HepG2 (cell line): Measurements from ENCODE around the gene CNTNAP1. TPM values are rescaled to one million over a fixed set of nuclear protein-coding genes. Genes with fewer than 3 reads are reported as not detected.

Source experiments
- ATAC-seq: fragments of 200-7000 bp; cut with Tn5 transposase; 3 replicates; pipeline ENCODE4 v1.9.1; 2020; ENCODE audit warnings: mild to moderate bottlenecking, moderate library complexity
- BruUV-seq: library from RNA; stranded (reverse); fragments of 400-500 nt; replicated peaks from 2 replicates; lab custom pipeline; 2021; lab: Mats Ljungman, UMichigan
- CTCF ChIA-PET: fragments of 300-600 bp; formaldehyde crosslinking; extraction: SDS; loops from one replicate; lab custom pipeline; 2021; ENCODE audit warnings: low total read pairs, inconsistent platforms, low intra/inter-chr PET ratio; lab: Yijun Ruan, JAX
- POLR2A ChIA-PET: fragments of 350-600 bp; sonication (Branson Sonifier 250); formaldehyde crosslinking; loops from one replicate; lab custom pipeline; 2020; ENCODE audit warnings: antibody characterized with exemption, inconsistent platforms; lab: Yijun Ruan, JAX
- DNase-seq: peaks from one replicate; pipeline ENCODE4 v3.0.0-alpha.2; 2015; ENCODE audit warnings: low spot score
- FAIRE-seq: peaks from 3 replicates; lab custom pipeline; 2011; peaks lifted over from hg19 to GRCh38; lab: Jason Lieb, UNC
- H2AFZ ChIP-seq: one replicate; pipeline ENCODE4 v1.6.1; 2011; ENCODE audit warnings: low read length, inconsistent platforms
- H3K27ac ChIP-seq: fragments of 300-600 bp; 3 replicates; pipeline ENCODE4 v1.8.0; 2011; ENCODE audit warnings: mixed run types, mild to moderate bottlenecking, mixed read lengths, low read length, inconsistent platforms; ENCODE audit not compliant: insufficient read depth; ENCODE audit errors: extremely low read length
- H3K27me3 ChIP-seq, 2 experiments: fragments of 200-600 bp in 1 of 2; 2 replicates in 1 of 2; 3 replicates in 1 of 2; pipeline versions ENCODE4 v1.6.0 to v1.8.0; 2011; ENCODE audit warnings: low read length in 2 of 2, mild to moderate bottlenecking in 2 of 2, moderate library complexity in 2 of 2, inconsistent platforms in 1 of 2; ENCODE audit not compliant: insufficient read depth in 2 of 2, control insufficient read depth in 1 of 2
- H3K36me3 ChIP-seq, 2 experiments: fragments of 200-600 bp in 1 of 2; replicated peaks in 1 of 2; 2 replicates in 1 of 2; 3 replicates in 1 of 2; pipeline versions ENCODE4 v1.5.1 to v1.8.0; 2011; ENCODE audit warnings: low read length in 2 of 2, inconsistent platforms in 1 of 2; ENCODE audit not compliant: insufficient read depth in 2 of 2, control insufficient read depth in 1 of 2
- H3K4me1 ChIP-seq: 2 replicates; pipeline ENCODE4 v1.5.1; 2012; ENCODE audit warnings: low read length, inconsistent platforms; ENCODE audit not compliant: insufficient read depth
- H3K4me2 ChIP-seq: 2 replicates; pipeline ENCODE4 v1.6.0; 2011; ENCODE audit warnings: low read depth, low read length, inconsistent platforms
- H3K4me3 ChIP-seq, 3 experiments: fragments of 200-600 bp in 1 of 3; sonication (generic), shearing (Covaris generic) in 1 of 3; replicated peaks in 1 of 3; 2 replicates each; pipeline ENCODE4 v1.5.1; 2011 to 2016; ENCODE audit warnings: low read length in 3 of 3, inconsistent platforms in 2 of 3, low read depth in 2 of 3, mild to moderate bottlenecking in 2 of 3, control low read depth in 1 of 3, mixed read lengths in 1 of 3; ENCODE audit not compliant: insufficient read depth in 1 of 3
- H3K79me2 ChIP-seq: one replicate; pipeline ENCODE4 v1.6.1; 2011; ENCODE audit warnings: low read length, inconsistent platforms; ENCODE audit not compliant: insufficient read depth
- H3K9ac ChIP-seq: 2 replicates; pipeline ENCODE4 v1.6.0; 2011; ENCODE audit warnings: mild to moderate bottlenecking, low read depth, low read length, inconsistent platforms; ENCODE audit not compliant: insufficient read depth
- H3K9me3 ChIP-seq: 2 replicates; pipeline ENCODE4 v1.5.1; 2012; ENCODE audit warnings: mild to moderate bottlenecking, low read length
- H4K20me1 ChIP-seq: 2 replicates; pipeline ENCODE4 v1.6.0; 2011; ENCODE audit warnings: inconsistent platforms, mild to moderate bottlenecking, low read length, moderate library complexity; ENCODE audit not compliant: insufficient read depth
- CEBPG ChIP-seq: IDR thresholded peaks from 2 replicates; pipeline ENCODE4 v1.6.1; 2016
- CSRNP2 ChIP-seq: sonication (generic); formaldehyde crosslinking; conservative IDR thresholded peaks from 2 replicates; pipeline ENCODE4 v1.8.0; 2022; ENCODE audit warnings: low read depth, missing genetic modification reagents
- FOXA3 ChIP-seq: IDR thresholded peaks from 2 replicates; pipeline ENCODE4 v1.6.1; 2016; ENCODE audit warnings: missing genetic modification reagents, missing compliant biosample characterization
- KDM4B ChIP-seq: sonication (generic); formaldehyde crosslinking; IDR thresholded peaks from 2 replicates; pipeline ENCODE4 v1.4.0; 2020; ENCODE audit warnings: missing genetic modification reagents
- KLF12 ChIP-seq: sonication (generic); formaldehyde crosslinking; IDR thresholded peaks from 2 replicates; pipeline ENCODE4 v1.4.0; 2020; ENCODE audit warnings: missing genetic modification reagents, borderline replicate concordance
- MEIS1 ChIP-seq: sonication (generic); formaldehyde crosslinking; IDR thresholded peaks from 2 replicates; pipeline ENCODE4 v1.9.0; 2021; ENCODE audit warnings: mild to moderate bottlenecking, missing genetic modification reagents, moderate library complexity, borderline replicate concordance
- NFYC ChIP-seq: IDR thresholded peaks from 2 replicates; pipeline ENCODE4 v1.6.1; 2016; ENCODE audit warnings: missing genetic modification reagents, missing compliant biosample characterization
- SAP130 ChIP-seq: IDR thresholded peaks from 2 replicates; pipeline ENCODE4 v1.6.1; 2016; ENCODE audit warnings: low read depth
- TMF1 ChIP-seq: sonication (generic); formaldehyde crosslinking; IDR thresholded peaks from 2 replicates; pipeline ENCODE4 v1.8.1; 2022; ENCODE audit warnings: low read depth, missing genetic modification reagents
- ZFX ChIP-seq: sonication (generic); formaldehyde crosslinking; IDR thresholded peaks from 2 replicates; pipeline ENCODE4 v1.4.0; 2020; ENCODE audit warnings: mild to moderate bottlenecking, low read depth, missing genetic modification reagents, moderate library complexity
- ZNF546 ChIP-seq: sonication (generic); formaldehyde crosslinking; conservative IDR thresholded peaks from 2 replicates; pipeline ENCODE4 v1.8.1; 2023; ENCODE audit warnings: mild to moderate bottlenecking, missing genetic modification reagents
- WGBS: methylation state at CpG from one replicate; pipeline ENCODE4 v1.1.6; 2017; ENCODE audit warnings: low lambda C conversion rate; 5-methylcytosine and 5-hydroxymethylcytosine counted together
- in situ Hi-C: cut with HindIII; loops from 2 replicates; pipeline ENCODE4 v1.10.0; 2017; ENCODE audit warnings: low pct_unique_long_range_greater_than_20kb; ENCODE audit not compliant: extremely low pct_ligation_motif_present
- intact Hi-C: fragments of 100-400 bp; cut with micrococcal nuclease; formaldehyde crosslinking; loops from one replicate; pipeline ENCODE4 v1.10.0; 2022; ENCODE audit not compliant: unreplicated experiment
- polyA plus RNA-seq, 8 experiments: library from polyadenylated mRNA; depleted of rRNA in 3 of 8; stranded (reverse) in 7 of 8; unstranded in 1 of 8; fragments of >200 nt; fragmentation: Illumina TruSeq in 4 of 8; extraction: Trizol in 4 of 8; gene quantifications; 2 replicates each; pipeline versions ENCODE4 v1.2.1 to v1.2.3, GENCODE V29; 2011 to 2016; ENCODE audit warnings: low read depth in 4 of 8, missing spikeins in 1 of 8, mixed read lengths in 1 of 8; ENCODE audit not compliant: insufficient read depth in 1 of 8
- total RNA-seq, 5 experiments: library from RNA; depleted of rRNA; stranded (reverse); fragments of >200 nt; fragmentation: Illumina TruSeq; extraction: Trizol; gene quantifications; 2 replicates each; pipeline ENCODE4 v1.2.3, GENCODE V29; 2016; ENCODE audit warnings: low read depth in 1 of 5
- TF ChIP-seq, protein P1 (sequence below): sonication (generic); formaldehyde crosslinking; IDR thresholded peaks from 2 replicates; pipeline ENCODE4 v1.5.0; 2020; ENCODE audit warnings: mild to moderate bottlenecking, missing genetic modification reagents
- TF ChIP-seq, protein P2 (sequence below): sonication (generic); formaldehyde crosslinking; IDR thresholded peaks from 2 replicates; pipeline ENCODE4 v1.4.0; 2020; ENCODE audit warnings: missing genetic modification reagents
- TF ChIP-seq, protein P3 (sequence below): sonication (generic); formaldehyde crosslinking; IDR thresholded peaks from 2 replicates; pipeline ENCODE4 v1.4.0; 2020; ENCODE audit warnings: mild to moderate bottlenecking, missing genetic modification reagents

The CNTNAP1 gene
- total and polyA plus RNA-seq, 2 of the 13 experiments (the other 11 are each of a cell fraction or from before 2014, with no cell fraction given) = 4.5 to 7.7 TPM

DNA sequence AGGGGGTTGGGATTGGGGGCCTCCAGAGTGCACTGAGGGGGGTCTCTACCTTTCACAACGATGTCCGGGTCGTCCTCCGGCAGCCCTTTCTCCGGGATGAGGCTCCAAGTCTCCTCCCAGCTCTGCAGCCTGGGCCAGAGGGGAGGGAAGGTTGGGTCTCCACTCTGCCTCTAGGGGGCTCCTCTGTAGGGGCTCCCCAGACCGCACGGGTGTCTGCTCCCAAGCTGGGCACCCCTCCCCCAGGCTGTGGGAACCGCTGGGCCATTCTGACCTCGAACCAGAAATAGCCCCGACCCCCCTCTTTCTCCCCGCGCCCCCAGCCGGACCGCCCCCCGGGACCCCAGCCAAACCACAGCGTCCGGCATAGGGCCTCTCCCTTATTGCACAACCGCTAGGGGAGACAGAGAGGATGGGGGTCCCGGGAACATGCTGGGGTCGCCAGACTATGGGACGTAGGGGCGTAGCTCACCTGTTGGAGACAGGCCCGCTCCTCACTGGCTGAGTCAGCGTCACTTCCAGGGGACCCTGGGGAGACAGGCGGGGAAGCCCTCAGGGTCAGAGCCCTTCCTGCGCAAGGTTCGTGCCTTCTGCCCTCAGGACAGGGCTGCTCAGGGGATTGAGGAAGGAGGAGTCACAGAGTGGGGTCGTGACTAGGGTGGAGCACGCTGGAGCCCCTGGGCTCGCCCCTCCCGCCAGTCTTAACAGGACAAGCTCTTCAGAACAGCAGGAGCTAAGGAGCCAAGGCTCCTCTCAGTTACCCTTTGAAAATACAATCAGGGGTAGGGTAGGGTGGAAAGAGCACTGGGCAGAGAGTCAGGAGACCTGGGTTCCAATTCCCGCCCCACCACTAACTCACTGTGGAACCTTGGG, 8.2 kb upstream of the CNTNAP1 start:
- WGBS = 70% methylated on average over 17 of the region's 32 CpGs
- CTCF ChIA-PET = no interaction called here
- POLR2A ChIA-PET = interaction anchor here (0.7 to 6.3 kb wide), 4 partner anchors 9 to 138 kb away, joined by 3 to 65 read pairs (median 3); partner anchors contain the start of genes NAGLU, RETREG3, TUBG1 and TUBG2
- BruUV-seq = no TSS peak
- in situ Hi-C loops (no loop called here), intact Hi-C loops (no loop called here)
- Histone ChIP-seq H4K20me1 (no peaks in the 10 kb centered on the region; the same call in 1 of the 2 replicates), H3K4me3 (peak overlapping the region in 1 of 3 experiments; percentile 99; a peak in 2 of 6 replicates), H2AFZ (no peak overlapping the region), H3K27ac (peak overlapping the region; percentile 16), H3K9ac (peak overlapping the region; percentile 36; the same call in 1 of the 2 replicates), H3K79me2 (peaks cover 22% of the 10 kb centered on the region), H3K4me1 (peaks cover 20% of the 10 kb centered on the region), H3K36me3 (peaks cover 11 to 43% of the 10 kb centered on the region in 2 experiments), H3K27me3 (no peaks in the 10 kb centered on the region), H3K4me2 (peak overlapping the region; percentile 99), H3K9me3 (no peaks in the 10 kb centered on the region)
- FAIRE-seq = no peak
- DNase-seq = peak; percentile 48
- peak; percentile 23 for ATAC-seq
- TF ChIP-seq, protein P1, sequence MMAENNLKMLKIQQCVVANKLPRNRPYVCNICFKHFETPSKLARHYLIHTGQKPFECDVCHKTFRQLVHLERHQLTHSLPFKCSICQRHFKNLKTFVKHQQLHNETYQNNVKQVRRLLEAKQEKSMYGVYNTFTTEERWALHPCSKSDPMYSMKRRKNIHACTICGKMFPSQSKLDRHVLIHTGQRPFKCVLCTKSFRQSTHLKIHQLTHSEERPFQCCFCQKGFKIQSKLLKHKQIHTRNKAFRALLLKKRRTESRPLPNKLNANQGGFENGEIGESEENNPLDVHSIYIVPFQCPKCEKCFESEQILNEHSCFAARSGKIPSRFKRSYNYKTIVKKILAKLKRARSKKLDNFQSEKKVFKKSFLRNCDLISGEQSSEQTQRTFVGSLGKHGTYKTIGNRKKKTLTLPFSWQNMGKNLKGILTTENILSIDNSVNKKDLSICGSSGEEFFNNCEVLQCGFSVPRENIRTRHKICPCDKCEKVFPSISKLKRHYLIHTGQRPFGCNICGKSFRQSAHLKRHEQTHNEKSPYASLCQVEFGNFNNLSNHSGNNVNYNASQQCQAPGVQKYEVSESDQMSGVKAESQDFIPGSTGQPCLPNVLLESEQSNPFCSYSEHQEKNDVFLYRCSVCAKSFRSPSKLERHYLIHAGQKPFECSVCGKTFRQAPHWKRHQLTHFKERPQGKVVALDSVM (CRISPR knock-in tag) = no peak
- TF ChIP-seq SAP130 (peak; percentile 37; the same call in 1 of the 2 replicates), CSRNP2 (CRISPR knock-in tag) (no peak), KDM4B (CRISPR knock-in tag) (no peak), NFYC (no peak), KLF12 (no peak), CEBPG (peak; percentile 42; the same call in 1 of the 2 replicates), ZFX (CRISPR knock-in tag) (no peak), TMF1 (CRISPR knock-in tag) (no peak), ZNF546 (CRISPR knock-in tag) (no peak), FOXA3 (CRISPR knock-in tag) (no peak), MEIS1 (CRISPR knock-in tag) (no peak)
- TF ChIP-seq, protein P2, sequence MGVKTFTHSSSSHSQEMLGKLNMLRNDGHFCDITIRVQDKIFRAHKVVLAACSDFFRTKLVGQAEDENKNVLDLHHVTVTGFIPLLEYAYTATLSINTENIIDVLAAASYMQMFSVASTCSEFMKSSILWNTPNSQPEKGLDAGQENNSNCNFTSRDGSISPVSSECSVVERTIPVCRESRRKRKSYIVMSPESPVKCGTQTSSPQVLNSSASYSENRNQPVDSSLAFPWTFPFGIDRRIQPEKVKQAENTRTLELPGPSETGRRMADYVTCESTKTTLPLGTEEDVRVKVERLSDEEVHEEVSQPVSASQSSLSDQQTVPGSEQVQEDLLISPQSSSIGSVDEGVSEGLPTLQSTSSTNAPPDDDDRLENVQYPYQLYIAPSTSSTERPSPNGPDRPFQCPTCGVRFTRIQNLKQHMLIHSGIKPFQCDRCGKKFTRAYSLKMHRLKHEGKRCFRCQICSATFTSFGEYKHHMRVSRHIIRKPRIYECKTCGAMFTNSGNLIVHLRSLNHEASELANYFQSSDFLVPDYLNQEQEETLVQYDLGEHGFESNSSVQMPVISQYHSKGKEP (CRISPR knock-in tag) = no peak
- TF ChIP-seq, protein P3, sequence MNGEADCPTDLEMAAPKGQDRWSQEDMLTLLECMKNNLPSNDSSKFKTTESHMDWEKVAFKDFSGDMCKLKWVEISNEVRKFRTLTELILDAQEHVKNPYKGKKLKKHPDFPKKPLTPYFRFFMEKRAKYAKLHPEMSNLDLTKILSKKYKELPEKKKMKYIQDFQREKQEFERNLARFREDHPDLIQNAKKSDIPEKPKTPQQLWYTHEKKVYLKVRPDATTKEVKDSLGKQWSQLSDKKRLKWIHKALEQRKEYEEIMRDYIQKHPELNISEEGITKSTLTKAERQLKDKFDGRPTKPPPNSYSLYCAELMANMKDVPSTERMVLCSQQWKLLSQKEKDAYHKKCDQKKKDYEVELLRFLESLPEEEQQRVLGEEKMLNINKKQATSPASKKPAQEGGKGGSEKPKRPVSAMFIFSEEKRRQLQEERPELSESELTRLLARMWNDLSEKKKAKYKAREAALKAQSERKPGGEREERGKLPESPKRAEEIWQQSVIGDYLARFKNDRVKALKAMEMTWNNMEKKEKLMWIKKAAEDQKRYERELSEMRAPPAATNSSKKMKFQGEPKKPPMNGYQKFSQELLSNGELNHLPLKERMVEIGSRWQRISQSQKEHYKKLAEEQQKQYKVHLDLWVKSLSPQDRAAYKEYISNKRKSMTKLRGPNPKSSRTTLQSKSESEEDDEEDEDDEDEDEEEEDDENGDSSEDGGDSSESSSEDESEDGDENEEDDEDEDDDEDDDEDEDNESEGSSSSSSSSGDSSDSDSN = no peak
